NT2/D1 (cell line): ENCODE measurements around the gene SUMO3.

ENCODE experiments used
- SUZ12 ChIP-seq: IDR thresholded peaks from 2 replicates; pipeline ENCODE4 v1.6.1; 2011; ENCODE audit not compliant: insufficient read length, insufficient read depth; ENCODE audit errors: extremely low read depth
- YY1 ChIP-seq: IDR thresholded peaks from 2 replicates; pipeline ENCODE4 v1.6.1; 2011; ENCODE audit not compliant: insufficient read length, insufficient read depth
- ZNF274 ChIP-seq: IDR thresholded peaks from 2 replicates; pipeline ENCODE4 v1.6.1; 2011; ENCODE audit warnings: mild to moderate bottlenecking, low read depth, low read length

- TF ChIP-seq ZNF274 (no peak), SUZ12 (no peak), YY1 (no peak)
These were observed 28.0 kb downstream of the SUMO3 start for GRCh38 chr21:44789880-44790279.
